Fibroblast of villous mesenchyme (primary cell): Measurements from ENCODE around the gene CMTM3. TPM values are rescaled to one million over a fixed set of nuclear protein-coding genes. Genes with fewer than 3 reads are reported as not detected.
"Not testable (repeated sequence)": the region's sequence is repeated elsewhere in the genome, so short reads cannot be mapped to it uniquely, and the experiment has no call there.

Experiments
- DNase-seq: peaks from one replicate; pipeline ENCODE4 v3.0.0-alpha.2; 2010; ENCODE audit warnings: low read depth
- H3K4me3 ChIP-seq: 2 replicates; pipeline ENCODE4 v1.5.1; 2011; ENCODE audit warnings: low read depth, mild to moderate bottlenecking, low read length
- CTCF ChIP-seq: IDR thresholded peaks from 2 replicates; pipeline ENCODE4 v1.5.1; 2012; ENCODE audit warnings: low read depth, mild to moderate bottlenecking, low read length; ENCODE audit not compliant: insufficient read depth
- total RNA-seq: library from RNA; depleted of rRNA; stranded (reverse); fragments of >200 nt; gene quantifications from 2 replicates; pipeline ENCODE4 v1.2.3, GENCODE V29; 2012

The CMTM3 gene
- total RNA-seq, 1 donor: 22.0 TPM

GRCh38 chr16:66653581-66654350 lies 49.3 kb downstream of the CMTM3 start:
- peak; percentile 63 for DNase-seq

DNA sequence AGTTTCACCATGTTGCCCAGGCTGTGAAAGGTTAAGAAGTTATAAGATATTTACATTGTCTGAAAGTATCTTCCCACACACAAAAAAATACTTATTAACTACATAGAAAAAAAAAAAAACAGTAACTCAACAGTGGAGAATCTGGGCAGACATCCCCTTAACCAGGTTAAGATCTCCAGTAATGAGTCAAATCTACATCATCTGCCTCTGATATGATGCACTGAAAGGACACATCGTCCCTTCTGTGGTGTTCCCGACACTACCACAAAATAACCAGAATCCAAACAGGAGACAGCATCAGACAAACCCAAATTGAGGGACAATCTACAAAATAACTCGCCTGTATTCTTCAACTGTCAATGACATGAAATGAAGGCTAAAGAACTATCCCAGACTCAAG lies 52.0 kb downstream of the CMTM3 start:
- no peak for DNase-seq
- no peak for TF ChIP-seq CTCF

More at GRCh38 chr16:66653581-66654350, 49.3 kb downstream of the CMTM3 start:
- H3K4me3 ChIP-seq: no peak overlapping the region
- no peak for TF ChIP-seq CTCF

GRCh38 chr16:66658143-66658859 lies 53.8 kb downstream of the CMTM3 start:
- no peak for DNase-seq
- no peak overlapping the region for H3K4me3 ChIP-seq
- TF ChIP-seq CTCF: no peak

More for the DNA sequence above, 52.0 kb downstream of the CMTM3 start:
- H3K4me3 ChIP-seq: no peak overlapping the region

DNA sequence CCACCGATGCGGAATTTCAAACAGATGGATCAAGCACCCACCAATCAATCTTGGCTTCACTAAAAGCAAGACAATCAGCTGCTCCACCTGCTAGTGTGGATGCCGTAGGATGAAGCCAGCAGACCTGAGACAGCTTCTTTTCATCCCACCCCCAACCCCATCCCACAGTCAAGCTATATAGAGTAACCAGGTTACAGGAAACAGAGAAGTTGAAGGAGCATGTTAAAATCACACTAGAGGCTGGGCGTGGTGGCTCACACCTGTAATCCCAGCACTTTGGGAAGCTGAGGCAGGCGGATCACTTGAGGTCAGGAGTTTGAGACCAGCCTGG lies 54.3 kb downstream of the CMTM3 start:
- no peak overlapping the region for H3K4me3 ChIP-seq
- no peak for DNase-seq
- TF ChIP-seq CTCF: no peak

GRCh38 chr16:66660422-66661209 lies 56.1 kb downstream of the CMTM3 start:
- peak; percentile 89 for DNase-seq
- peak; percentile 43 for TF ChIP-seq CTCF
- H3K4me3 ChIP-seq: no peak overlapping the region

- DNase-seq: no peak
- H3K4me3 ChIP-seq: no peak overlapping the region
- TF ChIP-seq CTCF: no peak
Observed at GRCh38 chr16:66661210-66661560, 56.7 kb downstream of the CMTM3 start.

DNA sequence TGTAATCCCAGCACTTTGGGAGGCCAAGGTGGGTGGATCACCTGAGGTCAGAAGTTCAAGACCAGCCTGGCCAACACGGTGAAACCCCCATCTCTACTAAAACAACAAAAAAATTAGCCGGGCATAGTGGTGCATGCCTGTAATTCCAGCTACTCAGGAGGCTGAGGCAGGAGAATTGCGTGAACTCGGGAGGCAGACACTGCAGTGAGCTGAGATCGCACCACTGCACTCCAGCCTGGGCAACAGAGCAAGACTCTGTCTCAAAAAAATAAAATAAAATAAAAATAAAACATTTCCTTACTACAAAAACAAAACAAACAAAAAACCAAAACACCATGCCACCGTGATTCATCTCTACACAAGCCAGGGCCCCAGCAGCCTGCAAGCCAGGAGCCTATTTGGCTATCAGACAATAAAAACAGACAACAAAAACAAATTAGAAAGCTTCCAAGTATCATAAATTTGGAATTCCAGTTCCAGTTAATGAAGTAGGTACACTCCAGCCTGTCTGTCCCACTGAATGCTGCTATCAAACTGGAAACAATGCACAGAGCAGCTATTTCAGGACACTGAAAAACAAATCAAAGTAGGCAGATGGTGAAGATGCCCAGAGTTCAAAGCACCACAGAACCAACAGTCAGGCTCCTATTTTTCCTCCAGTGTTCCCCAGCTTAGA lies 57.3 kb downstream of the CMTM3 start:
- DNase-seq: peak; percentile 76
- not testable (repeated sequence) for H3K4me3 ChIP-seq
